ENCODE measurements around the gene HMGN3.

The HMGN3 gene

DNA sequence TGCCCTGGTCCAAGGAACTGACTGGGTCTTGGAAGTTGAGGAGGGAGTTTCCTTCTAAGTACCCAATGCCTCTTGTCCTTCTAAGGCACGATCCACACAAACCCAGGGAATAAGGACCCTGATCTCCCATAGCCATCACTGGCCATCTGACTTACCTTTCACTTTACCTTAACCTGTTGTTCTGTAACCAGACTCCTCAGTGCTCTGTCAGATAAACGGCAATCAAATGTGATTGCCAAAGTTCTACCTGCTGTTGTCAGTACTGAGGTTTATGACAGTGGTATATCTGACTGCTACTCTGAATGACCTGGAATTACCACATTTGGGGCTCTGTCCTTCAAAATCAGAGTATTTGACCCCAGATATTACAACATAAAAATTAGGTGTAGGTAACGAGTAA, 49.8 kb downstream of the HMGN3 start:
- DNase-seq (ENCODE audit: low read depth in 2 of 2) = no peak

DNA sequence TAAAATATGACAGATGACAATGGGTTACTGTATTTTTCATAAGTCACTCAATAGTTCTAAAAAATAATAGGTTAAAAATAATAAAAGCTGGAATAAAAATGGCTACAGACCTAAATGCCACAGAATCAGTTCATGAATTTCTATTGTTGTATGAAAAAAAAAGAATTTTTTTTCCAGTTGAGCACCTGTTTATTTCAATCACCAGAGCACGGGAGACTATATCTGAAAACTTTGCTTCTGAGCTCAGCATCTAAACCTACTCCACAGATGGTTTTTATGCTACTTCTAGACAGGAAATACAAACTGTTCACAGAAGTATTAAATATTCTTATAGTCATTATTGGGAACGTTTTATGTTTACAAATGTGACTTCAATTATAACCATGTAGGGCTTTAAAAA, 50.4 kb downstream of the HMGN3 start:
- no peak for DNase-seq (ENCODE audit: low read depth in 2 of 2)

DNA sequence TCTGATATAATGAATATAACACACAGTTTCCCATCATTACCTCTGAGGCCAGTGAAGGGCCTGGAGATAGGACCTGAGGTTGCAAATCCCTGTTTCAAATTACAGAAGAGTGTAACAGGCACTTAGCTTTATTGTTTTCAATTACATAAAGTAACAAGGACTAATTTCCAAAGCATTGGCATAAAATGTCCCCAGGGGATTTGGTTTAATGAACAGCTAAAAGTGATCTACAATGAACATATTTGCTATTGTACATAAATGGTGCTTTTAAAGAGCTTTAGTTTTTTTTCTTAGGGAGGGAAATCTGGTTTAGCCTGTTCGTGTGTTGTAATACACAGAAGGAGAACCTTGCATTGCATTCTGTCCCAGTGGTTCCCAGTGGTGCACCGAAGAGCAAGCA, 54.4 kb downstream of the HMGN3 start:
- no peak for DNase-seq (ENCODE audit: low read depth in 2 of 2)

DNA sequence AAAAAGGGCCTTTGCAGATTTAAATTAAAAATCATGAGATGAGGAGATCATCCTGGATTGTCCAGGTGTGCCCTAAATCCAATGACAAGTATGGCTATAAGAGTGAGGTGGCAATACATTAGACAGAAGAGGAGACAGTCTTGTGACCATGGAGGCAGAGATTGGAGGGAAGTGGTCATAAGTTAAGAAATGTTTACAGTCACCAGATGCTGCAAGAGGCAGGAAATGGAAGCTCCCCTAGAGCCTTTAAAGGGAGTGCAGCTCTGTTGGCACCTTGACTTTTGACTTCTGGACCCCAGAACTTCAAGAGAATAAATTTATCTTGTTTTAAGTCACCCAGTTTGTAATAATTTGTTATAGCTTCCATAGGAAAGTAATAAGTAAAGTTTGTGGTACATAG, 61.1 kb downstream of the HMGN3 start:
- DNase-seq (ENCODE audit: low read depth in 2 of 2) = no peak

- no peak for DNase-seq (ENCODE audit: low read depth in 2 of 2)
Measured at GRCh38 chr6:79170959-79171358, 63.5 kb downstream of the HMGN3 start.

DNA sequence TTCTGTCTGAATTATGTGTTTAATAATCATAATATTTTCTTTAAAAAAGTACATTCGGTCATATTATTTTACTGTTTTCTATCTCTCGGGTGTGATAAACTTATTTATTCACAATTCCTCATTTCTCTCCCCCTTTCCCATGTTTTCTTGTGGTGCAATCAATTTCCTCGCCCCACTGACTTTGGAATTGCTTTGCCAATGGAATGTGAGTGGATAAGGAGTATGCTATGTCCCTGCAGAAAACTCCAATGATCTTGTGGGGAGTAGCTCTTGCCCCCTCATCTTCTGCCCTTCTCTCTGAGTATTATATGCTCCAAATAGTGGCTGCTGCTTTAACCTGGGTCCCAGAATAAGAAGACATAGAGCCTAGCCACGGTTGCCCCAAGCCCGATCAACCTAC, 64.1 kb downstream of the HMGN3 start:
- no peak for DNase-seq (ENCODE audit: low read depth in 2 of 2)

GRCh38 chr6:79168695-79168980, 65.8 kb downstream of the HMGN3 start:
- DNase-seq (ENCODE audit: low read depth in 2 of 2) = no peak

DNA sequence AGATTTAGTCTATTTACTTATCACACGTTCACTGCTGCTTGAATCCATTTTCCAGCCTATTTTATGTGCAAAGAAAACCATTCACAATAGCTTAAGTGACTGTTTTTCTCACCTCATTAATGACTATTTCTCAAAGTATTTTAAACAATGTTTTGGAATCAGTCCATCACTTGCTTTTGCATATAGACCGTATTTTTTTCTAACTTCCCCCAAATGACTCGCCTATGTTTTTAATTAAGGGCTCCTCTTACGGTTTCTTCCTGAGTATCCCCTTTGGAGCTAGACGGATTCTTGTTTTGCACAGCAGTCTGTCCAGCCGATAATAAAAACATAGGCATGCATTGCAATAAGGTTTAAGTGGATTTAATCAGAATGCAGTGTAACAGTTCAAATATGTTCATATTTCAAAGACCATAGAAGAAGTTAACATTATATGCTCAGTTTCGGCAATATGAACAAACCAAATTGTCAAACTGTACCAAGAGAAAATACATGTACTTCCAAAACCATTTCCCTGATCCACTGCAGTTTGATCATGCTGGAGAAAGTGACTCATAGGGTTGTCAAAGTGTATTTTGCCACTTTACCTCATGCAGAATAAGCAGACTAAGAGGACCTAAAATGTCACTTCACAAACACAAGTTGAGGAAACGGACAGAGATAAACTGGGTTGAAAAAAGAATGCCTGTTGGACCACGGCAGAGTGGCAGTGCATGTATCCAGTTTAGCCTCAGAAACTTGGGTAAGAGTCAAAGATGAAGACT, 66.4 kb downstream of the HMGN3 start:
- no peak for DNase-seq (ENCODE audit: low read depth in 2 of 2)

DNA sequence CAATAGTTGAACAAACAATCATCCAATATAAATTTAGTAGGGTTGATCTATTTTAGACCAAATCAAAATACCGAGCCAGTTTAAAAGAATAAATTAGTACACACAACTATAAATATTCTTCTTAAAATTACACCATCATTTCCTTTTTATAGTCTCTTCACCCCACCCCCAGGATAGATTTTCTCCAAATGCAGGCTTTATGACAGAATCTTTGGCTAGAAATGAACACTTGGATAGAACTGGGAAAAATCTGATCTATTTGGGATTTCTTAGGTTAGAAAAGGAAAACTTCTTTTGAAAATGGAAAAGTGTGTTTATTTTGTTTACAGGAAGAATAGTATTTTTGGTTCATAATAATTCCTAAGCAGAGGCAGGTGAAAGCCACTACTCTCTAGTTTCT, 74.6 kb downstream of the HMGN3 start:
- DNase-seq (ENCODE audit: low read depth in 2 of 2) = no peak

GRCh38 chr6:79158856-79159516, 75.5 kb downstream of the HMGN3 start:
- no peak for DNase-seq (ENCODE audit: low read depth in 2 of 2)

DNA sequence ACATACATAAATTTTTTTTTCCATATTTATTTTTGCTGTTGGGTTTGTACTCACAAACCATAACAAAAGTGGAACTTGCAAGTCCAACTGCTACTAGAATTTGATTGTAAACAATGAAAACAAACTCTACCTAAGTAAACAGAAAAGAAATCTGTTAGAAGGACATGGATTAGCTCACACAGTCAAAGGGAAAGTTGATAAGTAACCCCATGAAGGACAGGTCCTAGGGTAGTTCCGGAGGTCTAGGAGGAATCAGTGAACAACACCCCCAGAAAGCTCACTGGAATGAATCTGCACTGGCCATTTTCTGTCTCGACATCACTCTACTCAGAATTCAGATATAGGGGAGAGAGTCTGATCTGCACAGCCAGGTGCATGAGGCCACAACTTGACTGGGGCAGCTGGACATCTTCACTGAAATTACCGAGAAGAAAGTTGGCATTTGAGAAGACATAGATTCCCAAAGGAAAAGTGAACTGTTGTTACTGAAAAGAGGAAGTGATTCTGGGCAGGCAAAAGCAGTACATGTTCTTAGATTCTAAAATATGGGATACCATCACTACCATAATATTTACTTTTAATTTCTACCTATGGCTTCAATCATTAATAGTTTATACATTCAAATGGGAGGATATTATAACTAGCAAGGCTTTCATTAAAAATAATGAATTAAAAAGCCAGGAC, 76.4 kb downstream of the HMGN3 start:
- DNase-seq (ENCODE audit: low read depth in 2 of 2) = no peak

DNA sequence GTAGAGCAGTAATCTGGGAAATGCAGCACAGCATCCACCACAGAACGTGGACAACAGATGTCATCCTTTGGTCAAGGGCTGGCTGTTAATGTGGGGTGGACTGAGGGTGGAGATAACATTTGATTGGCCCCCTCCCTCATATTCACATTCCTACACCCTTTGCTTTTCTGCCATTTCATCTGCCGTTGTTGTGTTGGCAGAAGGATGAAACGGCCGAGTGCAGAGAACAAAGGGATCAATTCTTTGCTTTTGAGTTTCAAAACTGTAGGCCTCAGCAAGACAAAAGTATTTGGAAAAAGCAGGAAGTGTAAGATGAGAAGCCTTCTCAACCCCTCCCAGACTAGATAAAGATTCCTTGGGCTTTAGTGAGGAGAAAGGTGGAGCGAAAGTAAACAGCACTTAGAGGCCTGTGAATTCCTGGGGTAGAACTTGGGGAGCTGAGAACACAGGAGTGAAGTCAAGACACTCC, 82.2 kb downstream of the HMGN3 start:
- DNase-seq (ENCODE audit: low read depth in 2 of 2) = no peak

All from stimulated activated CD8-positive, alpha-beta memory T cell treated with anti-CD3 and anti-CD28 coated beads, Interleukin-15, amount 100 ng/mL, for 4 hours (primary cell).